Measurements from ENCODE around the gene PRODH. TPM values are rescaled to one million over a fixed set of nuclear protein-coding genes. Genes with fewer than 3 reads are reported as not detected.
"Not testable (repeated sequence)": the region's sequence is repeated elsewhere in the genome, so short reads cannot be mapped to it uniquely, and the experiment has no call there.

Gene PRODH
- total and polyA plus RNA-seq, 7 donors: 1.6 to 52.6 (median 11.3) TPM

DNA sequence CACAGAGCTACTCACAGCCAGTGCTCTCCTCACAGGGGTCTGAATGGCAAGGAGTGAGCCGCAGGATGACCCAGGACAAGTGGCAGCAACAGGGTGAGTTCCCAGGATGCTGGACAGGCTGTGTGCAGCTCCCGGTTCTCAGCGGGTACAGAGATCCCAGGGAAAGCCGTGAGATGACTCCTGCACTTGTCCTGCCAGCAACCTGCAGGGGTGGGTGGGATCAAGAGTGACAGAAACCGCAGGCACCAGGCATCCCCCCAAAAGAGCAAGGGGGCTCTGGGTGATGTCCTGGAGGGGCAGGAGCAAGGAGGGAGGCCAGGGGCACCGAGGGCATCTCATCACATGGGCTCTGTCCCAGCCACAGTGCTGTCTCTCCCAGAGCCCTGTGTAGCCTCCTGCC, 15.9 kb upstream of the PRODH start:
- no peak overlapping the region for H3K27ac ChIP-seq
- no peak overlapping the region for H3K4me3 ChIP-seq
- TF ChIP-seq, protein P1, sequence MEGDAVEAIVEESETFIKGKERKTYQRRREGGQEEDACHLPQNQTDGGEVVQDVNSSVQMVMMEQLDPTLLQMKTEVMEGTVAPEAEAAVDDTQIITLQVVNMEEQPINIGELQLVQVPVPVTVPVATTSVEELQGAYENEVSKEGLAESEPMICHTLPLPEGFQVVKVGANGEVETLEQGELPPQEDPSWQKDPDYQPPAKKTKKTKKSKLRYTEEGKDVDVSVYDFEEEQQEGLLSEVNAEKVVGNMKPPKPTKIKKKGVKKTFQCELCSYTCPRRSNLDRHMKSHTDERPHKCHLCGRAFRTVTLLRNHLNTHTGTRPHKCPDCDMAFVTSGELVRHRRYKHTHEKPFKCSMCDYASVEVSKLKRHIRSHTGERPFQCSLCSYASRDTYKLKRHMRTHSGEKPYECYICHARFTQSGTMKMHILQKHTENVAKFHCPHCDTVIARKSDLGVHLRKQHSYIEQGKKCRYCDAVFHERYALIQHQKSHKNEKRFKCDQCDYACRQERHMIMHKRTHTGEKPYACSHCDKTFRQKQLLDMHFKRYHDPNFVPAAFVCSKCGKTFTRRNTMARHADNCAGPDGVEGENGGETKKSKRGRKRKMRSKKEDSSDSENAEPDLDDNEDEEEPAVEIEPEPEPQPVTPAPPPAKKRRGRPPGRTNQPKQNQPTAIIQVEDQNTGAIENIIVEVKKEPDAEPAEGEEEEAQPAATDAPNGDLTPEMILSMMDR (IDR thresholded peaks at IDR 0.05): no peak
- intact Hi-C loops (cut with DNase I): no loop called here
- H3K9me3 ChIP-seq: no peaks in the 10 kb centered on the region
- no peaks in the 10 kb centered on the region for H3K36me3 ChIP-seq (ENCODE audit: insufficient read depth in 1 of 2, low read depth in 1 of 2)
- H3K27me3 ChIP-seq (ENCODE audit: insufficient read depth in 3 of 3, low read length in 2 of 3): peaks cover 0 to 4% (median 0%) of the 10 kb centered on the region in 3 donors
- H3K4me1 ChIP-seq: no peaks in the 10 kb centered on the region
- 61 to 66% (median 63%) methylated on average over 5 to 6 of the region's 6 CpGs for WGBS, 3 donors
- ATAC-seq: no peak
- DNase-seq: no peak

- no peaks in the 10 kb centered on the region for H3K9me3 ChIP-seq
- WGBS, 3 donors: 82 to 83% (median 83%) methylated on average over 5 of the region's 5 CpGs
- TF ChIP-seq, protein P1 (IDR thresholded peaks at IDR 0.05): no peak
- intact Hi-C loops (cut with DNase I): no loop called here
- DNase-seq (peak in 1 of 2 donors; percentile 29), ATAC-seq (no peak)
- no peaks in the 10 kb centered on the region for H3K4me1 ChIP-seq
- no peaks in the 10 kb centered on the region for H3K36me3 ChIP-seq (ENCODE audit: insufficient read depth in 1 of 2, low read depth in 1 of 2)
- H3K27me3 ChIP-seq (ENCODE audit: insufficient read depth in 3 of 3, low read length in 2 of 3): peaks cover 0 to 4% (median 0%) of the 10 kb centered on the region in 3 donors
- no peak overlapping the region for H3K4me3 ChIP-seq
- H3K27ac ChIP-seq: no peak overlapping the region
Observed at GRCh38 chr22:18950141-18950540, 14.0 kb upstream of the PRODH start.

DNA sequence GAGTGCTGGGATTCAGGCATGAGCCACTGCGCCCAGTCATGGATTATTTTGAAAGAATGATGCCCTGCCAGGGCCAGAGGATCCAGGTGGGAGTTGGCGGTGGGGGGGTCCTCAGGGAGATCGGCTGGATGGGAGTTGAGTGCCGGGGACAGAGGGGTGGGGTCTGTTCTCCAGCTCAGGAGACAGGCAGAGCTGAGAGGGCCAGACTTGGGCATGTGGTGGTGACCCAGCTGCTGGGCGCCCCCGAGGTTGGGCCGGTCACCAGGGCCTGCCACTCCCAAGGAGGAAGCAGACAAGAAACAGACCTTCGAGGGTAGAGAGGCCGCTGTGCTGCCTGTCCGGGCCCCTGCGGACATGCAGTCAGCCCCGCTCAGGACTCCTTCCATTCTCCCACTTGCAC, 11.8 kb upstream of the PRODH start:
- ATAC-seq (no peak), DNase-seq (peak in 1 of 2 donors; percentile 22)
- H3K27me3 ChIP-seq (ENCODE audit: insufficient read depth in 3 of 3, low read length in 2 of 3): peaks cover 0 to 4% (median 0%) of the 10 kb centered on the region in 3 donors
- intact Hi-C loops (cut with DNase I): no loop called here
- TF ChIP-seq, protein P1 (IDR thresholded peaks at IDR 0.05): no peak
- H3K4me1 ChIP-seq: no peaks in the 10 kb centered on the region
- no peak overlapping the region for H3K27ac ChIP-seq
- 56 to 66% (median 57%) methylated on average over 12 of the region's 12 CpGs for WGBS, 3 donors
- H3K9me3 ChIP-seq: no peaks in the 10 kb centered on the region
- H3K36me3 ChIP-seq (ENCODE audit: insufficient read depth in 1 of 2, low read depth in 1 of 2): no peaks in the 10 kb centered on the region
- H3K4me3 ChIP-seq: no peak overlapping the region

DNA sequence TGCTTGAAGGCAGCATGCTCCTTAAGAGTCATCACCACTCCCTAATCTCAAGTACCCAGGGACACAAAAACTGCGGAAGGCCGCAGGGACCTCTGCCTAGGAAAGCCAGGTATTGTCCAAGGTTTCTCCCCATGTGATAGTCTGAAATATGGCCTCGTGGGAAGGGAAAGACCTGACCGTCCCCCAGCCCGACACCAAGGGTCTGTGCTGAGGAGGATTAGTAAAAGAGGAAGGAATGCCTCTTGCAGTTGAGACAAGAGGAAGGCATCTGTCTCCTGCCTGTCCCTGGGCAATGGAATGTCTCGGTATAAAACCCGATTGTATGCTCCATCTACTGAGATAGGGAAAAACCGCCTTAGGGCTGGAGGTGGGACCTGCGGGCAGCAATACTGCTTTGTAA, 11.0 kb upstream of the PRODH start:
- ATAC-seq; intact Hi-C loops (cut with DNase I); H3K27ac ChIP-seq; H3K36me3 ChIP-seq (ENCODE audit: insufficient read depth in 1 of 2, low read depth in 1 of 2); H3K4me3 ChIP-seq; H3K4me1 ChIP-seq; DNase-seq; H3K9me3 ChIP-seq; H3K27me3 ChIP-seq (ENCODE audit: insufficient read depth in 3 of 3, low read length in 2 of 3): not testable (repeated sequence)
- 53 to 84% (median 70%) methylated on average over 2 to 3 of the region's 9 CpGs for WGBS, 3 donors

- H3K4me3 ChIP-seq; H3K9me3 ChIP-seq; H3K4me1 ChIP-seq; H3K27me3 ChIP-seq (ENCODE audit: insufficient read depth in 3 of 3, low read length in 2 of 3); ATAC-seq; H3K27ac ChIP-seq; DNase-seq; intact Hi-C loops (cut with DNase I); H3K36me3 ChIP-seq (ENCODE audit: insufficient read depth in 1 of 2, low read depth in 1 of 2): not testable (repeated sequence)
- WGBS, 3 donors: 46 to 82% methylated on average over 3 to 4 of the region's 8 CpGs; no CpG with 5 or more reads in 1 of the 3 donors
Observed at GRCh38 chr22:18938691-18939090, 2.6 kb upstream of the PRODH start.

GRCh38 chr22:18934688-18935087, 1.4 kb downstream of the PRODH start:
- H3K27me3 ChIP-seq (ENCODE audit: insufficient read depth in 3 of 3, low read length in 2 of 3); H3K36me3 ChIP-seq (ENCODE audit: insufficient read depth in 1 of 2, low read depth in 1 of 2); DNase-seq; H3K4me3 ChIP-seq; ATAC-seq; H3K27ac ChIP-seq; H3K4me1 ChIP-seq; intact Hi-C loops (cut with DNase I); H3K9me3 ChIP-seq: not testable (repeated sequence)
- no CpG with 5 or more reads among the region's 7 CpGs for WGBS, 3 donors
